AG10803 (cell line): ENCODE measurements around the gene FBXO21.
"Not testable (repeated sequence)": the region's sequence is repeated elsewhere in the genome, so short reads cannot be mapped to it uniquely, and the experiment has no call there.

Source experiments
- DNase-seq: peaks from one replicate; pipeline ENCODE4 v3.0.0; 2010; ENCODE audit warnings: low read depth
- H3K4me3 ChIP-seq: 2 replicates; pipeline ENCODE4 v1.5.1; 2011; ENCODE audit warnings: mild to moderate bottlenecking, low read length, control low read depth
- CTCF ChIP-seq: conservative IDR thresholded peaks from 2 replicates; pipeline ENCODE4 v1.5.1; 2011; ENCODE audit warnings: mild to moderate bottlenecking, low read length, control low read depth, inconsistent platforms

Gene FBXO21

GRCh38 chr12:117207675-117208074 lies 17.4 kb upstream of the FBXO21 start:
- H3K4me3 ChIP-seq = no peak overlapping the region
- TF ChIP-seq CTCF = no peak
- DNase-seq = no peak

- H3K4me3 ChIP-seq = no peak overlapping the region
- TF ChIP-seq CTCF = no peak
- DNase-seq = no peak
Observed at GRCh38 chr12:117202556-117202955, 12.3 kb upstream of the FBXO21 start.

GRCh38 chr12:117202033-117202432 lies 11.8 kb upstream of the FBXO21 start:
- no peak for DNase-seq
- TF ChIP-seq CTCF = no peak
- no peak overlapping the region for H3K4me3 ChIP-seq

GRCh38 chr12:117199956-117200744 lies 9.9 kb upstream of the FBXO21 start:
- not testable (repeated sequence) for DNase-seq, H3K4me3 ChIP-seq

GRCh38 chr12:117196334-117196733 lies 6.1 kb upstream of the FBXO21 start:
- not testable (repeated sequence) for H3K4me3 ChIP-seq

GRCh38 chr12:117195027-117195426 lies 4.8 kb upstream of the FBXO21 start:
- not testable (repeated sequence) for DNase-seq

More at GRCh38 chr12:117196334-117196733, 6.1 kb upstream of the FBXO21 start:
- not testable (repeated sequence) for DNase-seq

GRCh38 chr12:117193903-117194302 lies 3.6 kb upstream of the FBXO21 start:
- no peak for TF ChIP-seq CTCF
- no peak overlapping the region for H3K4me3 ChIP-seq
- DNase-seq = no peak

More at GRCh38 chr12:117195027-117195426, 4.8 kb upstream of the FBXO21 start:
- H3K4me3 ChIP-seq = not testable (repeated sequence)

GRCh38 chr12:117192581-117192980 lies 2.3 kb upstream of the FBXO21 start:
- H3K4me3 ChIP-seq, DNase-seq: not testable (repeated sequence)

- no peak overlapping the region for H3K4me3 ChIP-seq
- DNase-seq = no peak
- no peak for TF ChIP-seq CTCF
Observed at GRCh38 chr12:117192057-117192456, 1.8 kb upstream of the FBXO21 start.
